Memory B cell (primary cell): ENCODE measurements around the gene ATP8A2.
A peak's percentile ranks its signal among the peaks of the same experiment; 100 is the strongest.

Experiments
- ATAC-seq: fragments of 150-1000 bp; cut with Tn5 transposase; 2 replicates; pipeline ENCODE4 v1.10.0; 2021; ENCODE audit warnings: low read depth, mild to moderate bottlenecking, moderate library complexity
- DNase-seq, 2 donors: peaks; one replicate each; pipeline ENCODE4 v3.0.0; 2022; ENCODE audit warnings: low spot score in 2 of 2
- H3K27ac Mint-ChIP-seq: one replicate; pipeline ENCODE4 v1.8.0; 2022; ENCODE audit warnings: mild to moderate bottlenecking, moderate library complexity, mixed read lengths
- H3K27me3 Mint-ChIP-seq: one replicate; pipeline ENCODE4 v1.8.0; 2022; ENCODE audit warnings: mixed read lengths
- H3K36me3 Mint-ChIP-seq: one replicate; pipeline ENCODE4 v1.8.0; 2022; ENCODE audit warnings: mild to moderate bottlenecking, mixed read lengths
- H3K4me1 Mint-ChIP-seq: one replicate; pipeline ENCODE4 v1.8.0; 2022; ENCODE audit warnings: mixed read lengths
- H3K4me3 Mint-ChIP-seq: one replicate; pipeline ENCODE4 v1.8.0; 2022; ENCODE audit warnings: mild to moderate bottlenecking, moderate library complexity, mixed read lengths
- H3K9me3 Mint-ChIP-seq: one replicate; pipeline ENCODE4 v1.8.0; 2022; ENCODE audit warnings: mixed read lengths

The ATP8A2 gene

GRCh38 chr13:25372284-25373081, 709 bp downstream of the ATP8A2 start:
- Mint-ChIP-seq H3K27me3 (peaks cover 31% of the 10 kb centered on the region), H3K27ac (no peak overlapping the region)

GRCh38 chr13:25375727-25376358, 4.1 kb downstream of the ATP8A2 start:
- ATAC-seq, result peak; percentile 47
- H3K4me3 Mint-ChIP-seq, result no peak overlapping the region
- H3K27me3 Mint-ChIP-seq, result peaks cover 32% of the 10 kb centered on the region
- no peaks in the 10 kb centered on the region for H3K9me3 Mint-ChIP-seq
- DNase-seq, result peak; percentile 38 to 56
- no peak overlapping the region for H3K27ac Mint-ChIP-seq
- no peaks in the 10 kb centered on the region for H3K36me3 Mint-ChIP-seq
- peaks cover 8% of the 10 kb centered on the region for H3K4me1 Mint-ChIP-seq

More at GRCh38 chr13:25372284-25373081, 709 bp downstream of the ATP8A2 start:
- peaks cover 13% of the 10 kb centered on the region for H3K4me1 Mint-ChIP-seq
- H3K4me3 Mint-ChIP-seq, result peak overlapping the region; percentile 32
- DNase-seq (no peak), ATAC-seq (no peak)
- no peaks in the 10 kb centered on the region for H3K9me3 Mint-ChIP-seq
- H3K36me3 Mint-ChIP-seq, result no peaks in the 10 kb centered on the region

GRCh38 chr13:25377244-25377962, 5.6 kb downstream of the ATP8A2 start:
- H3K4me1 Mint-ChIP-seq, result peaks cover 4% of the 10 kb centered on the region
- no peak overlapping the region for H3K4me3 Mint-ChIP-seq
- no peak overlapping the region for H3K27ac Mint-ChIP-seq
- H3K36me3 Mint-ChIP-seq, result no peaks in the 10 kb centered on the region
- H3K27me3 Mint-ChIP-seq, result peaks cover 31% of the 10 kb centered on the region
- DNase-seq (no peak), ATAC-seq (no peak)
- H3K9me3 Mint-ChIP-seq, result no peaks in the 10 kb centered on the region

- Mint-ChIP-seq H3K9me3 (no peaks in the 10 kb centered on the region), H3K27ac (no peak overlapping the region), H3K36me3 (no peaks in the 10 kb centered on the region), H3K4me1 (peaks cover 4% of the 10 kb centered on the region), H3K4me3 (no peak overlapping the region), H3K27me3 (peaks cover 25% of the 10 kb centered on the region)
- DNase-seq (no peak), ATAC-seq (no peak)
These were observed 6.8 kb downstream of the ATP8A2 start for GRCh38 chr13:25378528-25378927.

- H3K27ac Mint-ChIP-seq, result no peak overlapping the region
- peaks cover 27% of the 10 kb centered on the region for H3K27me3 Mint-ChIP-seq
- H3K36me3 Mint-ChIP-seq, result no peaks in the 10 kb centered on the region
- H3K4me1 Mint-ChIP-seq, result peaks cover 4% of the 10 kb centered on the region
- H3K4me3 Mint-ChIP-seq, result no peak overlapping the region
- DNase-seq (no peak), ATAC-seq (no peak)
- no peaks in the 10 kb centered on the region for H3K9me3 Mint-ChIP-seq
These were observed 7.2 kb downstream of the ATP8A2 start for GRCh38 chr13:25379011-25379410.

GRCh38 chr13:25380082-25380481, 8.3 kb downstream of the ATP8A2 start:
- ATAC-seq, result no peak
- no peaks in the 10 kb centered on the region for H3K36me3 Mint-ChIP-seq
- no peak overlapping the region for H3K4me3 Mint-ChIP-seq
- H3K27me3 Mint-ChIP-seq, result peaks cover 23% of the 10 kb centered on the region
- peaks cover 4% of the 10 kb centered on the region for H3K4me1 Mint-ChIP-seq
- no peak for DNase-seq
- no peak overlapping the region for H3K27ac Mint-ChIP-seq
- H3K9me3 Mint-ChIP-seq, result no peaks in the 10 kb centered on the region

GRCh38 chr13:25380741-25381324, 9.1 kb downstream of the ATP8A2 start:
- ATAC-seq (no peak), DNase-seq (no peak)
- no peaks in the 10 kb centered on the region for H3K9me3 Mint-ChIP-seq
- no peak overlapping the region for H3K27ac Mint-ChIP-seq
- peaks cover 23% of the 10 kb centered on the region for H3K27me3 Mint-ChIP-seq
- H3K4me3 Mint-ChIP-seq, result no peak overlapping the region
- H3K36me3 Mint-ChIP-seq, result no peaks in the 10 kb centered on the region
- H3K4me1 Mint-ChIP-seq, result peaks cover under 1% of the 10 kb centered on the region

GRCh38 chr13:25384758-25385410, 13.1 kb downstream of the ATP8A2 start:
- peaks cover 29% of the 10 kb centered on the region for H3K27me3 Mint-ChIP-seq
- H3K4me3 Mint-ChIP-seq, result no peak overlapping the region
- H3K27ac Mint-ChIP-seq, result no peak overlapping the region
- DNase-seq (no peak), ATAC-seq (no peak)
- H3K9me3 Mint-ChIP-seq, result no peaks in the 10 kb centered on the region
- H3K36me3 Mint-ChIP-seq, result no peaks in the 10 kb centered on the region
- no peaks in the 10 kb centered on the region for H3K4me1 Mint-ChIP-seq

- no peak overlapping the region for H3K27ac Mint-ChIP-seq
- peaks cover 15% of the 10 kb centered on the region for H3K27me3 Mint-ChIP-seq
- H3K4me3 Mint-ChIP-seq, result no peak overlapping the region
- DNase-seq (no peak), ATAC-seq (no peak)
- no peaks in the 10 kb centered on the region for H3K36me3 Mint-ChIP-seq
- H3K9me3 Mint-ChIP-seq, result no peaks in the 10 kb centered on the region
- no peaks in the 10 kb centered on the region for H3K4me1 Mint-ChIP-seq
These were observed 20.2 kb downstream of the ATP8A2 start for GRCh38 chr13:25391932-25392331.

- H3K9me3 Mint-ChIP-seq, result no peaks in the 10 kb centered on the region
- H3K4me1 Mint-ChIP-seq, result no peaks in the 10 kb centered on the region
- DNase-seq (no peak), ATAC-seq (no peak)
- H3K4me3 Mint-ChIP-seq, result no peak overlapping the region
- H3K27ac Mint-ChIP-seq, result no peak overlapping the region
- peaks cover 10% of the 10 kb centered on the region for H3K27me3 Mint-ChIP-seq
- no peaks in the 10 kb centered on the region for H3K36me3 Mint-ChIP-seq
These were observed 22.8 kb downstream of the ATP8A2 start for GRCh38 chr13:25394402-25395060.

GRCh38 chr13:25397763-25398162, 26.0 kb downstream of the ATP8A2 start:
- H3K4me3 Mint-ChIP-seq, result no peak overlapping the region
- DNase-seq (no peak), ATAC-seq (no peak)
- H3K27me3 Mint-ChIP-seq, result peaks cover 10% of the 10 kb centered on the region
- no peak overlapping the region for H3K27ac Mint-ChIP-seq
- no peaks in the 10 kb centered on the region for H3K9me3 Mint-ChIP-seq
- no peaks in the 10 kb centered on the region for H3K36me3 Mint-ChIP-seq
- H3K4me1 Mint-ChIP-seq, result no peaks in the 10 kb centered on the region

GRCh38 chr13:25400925-25401324, 29.2 kb downstream of the ATP8A2 start:
- Mint-ChIP-seq H3K27ac (no peak overlapping the region), H3K36me3 (no peaks in the 10 kb centered on the region), H3K27me3 (peaks cover 21% of the 10 kb centered on the region), H3K9me3 (peaks cover 1% of the 10 kb centered on the region), H3K4me1 (no peaks in the 10 kb centered on the region), H3K4me3 (no peak overlapping the region)
- DNase-seq, result no peak
- no peak for ATAC-seq

- DNase-seq, result no peak
- H3K36me3 Mint-ChIP-seq, result no peaks in the 10 kb centered on the region
- H3K27ac Mint-ChIP-seq, result no peak overlapping the region
- H3K4me1 Mint-ChIP-seq, result no peaks in the 10 kb centered on the region
- no peak for ATAC-seq
- peaks cover 19% of the 10 kb centered on the region for H3K27me3 Mint-ChIP-seq
- H3K4me3 Mint-ChIP-seq, result no peak overlapping the region
- H3K9me3 Mint-ChIP-seq, result peaks cover 1% of the 10 kb centered on the region
These were observed 30.2 kb downstream of the ATP8A2 start for GRCh38 chr13:25401958-25402357.
